GM19043 (cell line): Measurements from ENCODE around the gene WDR4.
"Not testable (repeated sequence)": the region's sequence is repeated elsewhere in the genome, so short reads cannot be mapped to it uniquely, and the experiment has no call there.

Source experiments
- ATAC-seq: cut with Tn5 transposase; IDR thresholded peaks from one replicate; pipeline ENCODE4 v1.9.1; 2021; ENCODE audit warnings: low read depth; ENCODE audit not compliant: unreplicated experiment

The WDR4 gene, protein sequence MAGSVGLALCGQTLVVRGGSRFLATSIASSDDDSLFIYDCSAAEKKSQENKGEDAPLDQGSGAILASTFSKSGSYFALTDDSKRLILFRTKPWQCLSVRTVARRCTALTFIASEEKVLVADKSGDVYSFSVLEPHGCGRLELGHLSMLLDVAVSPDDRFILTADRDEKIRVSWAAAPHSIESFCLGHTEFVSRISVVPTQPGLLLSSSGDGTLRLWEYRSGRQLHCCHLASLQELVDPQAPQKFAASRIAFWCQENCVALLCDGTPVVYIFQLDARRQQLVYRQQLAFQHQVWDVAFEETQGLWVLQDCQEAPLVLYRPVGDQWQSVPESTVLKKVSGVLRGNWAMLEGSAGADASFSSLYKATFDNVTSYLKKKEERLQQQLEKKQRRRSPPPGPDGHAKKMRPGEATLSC

DNA sequence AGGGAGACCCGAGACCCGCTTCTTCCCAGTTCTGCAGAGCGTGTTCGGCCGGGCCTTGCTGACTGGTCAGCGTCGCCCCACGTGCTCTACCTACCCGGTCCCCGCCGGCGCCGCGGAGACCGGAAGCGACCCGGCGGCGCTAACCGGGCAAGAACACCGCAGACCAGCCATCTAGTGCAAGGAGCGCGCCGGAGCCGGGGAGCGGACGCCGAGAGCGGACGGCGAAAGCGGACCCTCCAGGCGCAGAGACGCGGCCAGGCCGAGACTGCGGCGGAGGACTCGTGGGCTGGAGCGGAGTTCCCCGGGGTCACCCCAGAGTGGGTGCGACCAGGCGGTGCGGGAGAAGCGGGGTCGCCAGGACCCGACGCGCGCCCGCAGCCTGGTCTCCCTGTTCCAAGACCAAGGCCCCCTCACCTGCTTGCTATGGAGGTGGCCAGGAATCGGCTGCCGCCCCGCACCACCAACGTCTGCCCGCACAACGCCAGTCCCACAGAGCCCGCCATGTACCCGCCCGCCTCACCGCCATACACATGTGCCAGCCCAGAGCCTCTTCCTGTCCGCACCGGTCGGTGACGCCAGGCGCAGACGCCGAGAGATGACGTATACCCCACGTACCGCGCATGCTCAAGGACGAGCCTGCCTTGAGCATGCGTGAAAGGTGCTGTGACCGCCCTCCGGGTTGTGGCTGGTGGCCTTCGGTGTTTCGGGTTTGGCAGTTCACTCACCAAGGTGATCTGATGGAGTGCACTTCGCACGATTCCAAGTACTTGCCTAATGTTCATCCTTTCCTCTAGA is at the start of gene WDR4:
Gene WDR4 (minus strand): TSS at position 547 of the 795 bp plus-strand sequence. CDS start 44 bp downstream, at position 503.
- ATAC-seq = peak; percentile 76

DNA sequence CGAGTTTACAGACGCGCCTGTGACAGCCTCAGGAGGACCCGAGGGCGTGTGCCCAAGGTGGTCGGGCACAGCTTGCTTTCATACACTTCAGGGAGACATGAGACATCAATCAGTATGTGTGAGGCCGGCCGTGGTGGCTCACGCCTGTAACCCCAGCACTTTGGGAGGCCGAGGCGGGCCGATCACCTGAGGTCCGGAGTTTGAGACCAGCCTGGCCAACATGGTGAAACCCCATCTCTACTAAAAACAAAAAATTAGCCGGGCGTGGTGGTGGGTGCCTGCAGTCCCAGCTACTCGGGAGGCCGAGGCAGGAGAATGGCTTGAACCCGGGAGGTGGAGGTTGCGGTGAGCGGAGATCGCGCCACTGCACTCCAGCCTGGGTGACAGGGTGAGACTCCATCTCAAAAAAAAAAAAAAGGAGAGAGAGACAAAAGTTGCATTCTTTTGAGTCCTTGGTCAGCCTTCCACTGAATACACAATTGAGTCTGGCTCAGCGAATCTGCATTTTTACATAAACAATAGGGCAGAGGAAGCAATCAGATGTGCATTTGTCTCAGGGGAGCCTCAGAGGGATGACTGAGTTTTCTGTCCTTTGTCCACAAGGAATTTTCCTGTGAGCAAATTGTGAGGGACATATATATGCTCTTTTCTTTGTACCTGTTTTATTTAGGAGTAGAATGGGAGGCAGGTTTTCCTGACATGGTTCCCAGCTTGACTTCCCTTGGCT is 48.3 kb upstream of the WDR4 start:
- not testable (repeated sequence) for ATAC-seq

DNA sequence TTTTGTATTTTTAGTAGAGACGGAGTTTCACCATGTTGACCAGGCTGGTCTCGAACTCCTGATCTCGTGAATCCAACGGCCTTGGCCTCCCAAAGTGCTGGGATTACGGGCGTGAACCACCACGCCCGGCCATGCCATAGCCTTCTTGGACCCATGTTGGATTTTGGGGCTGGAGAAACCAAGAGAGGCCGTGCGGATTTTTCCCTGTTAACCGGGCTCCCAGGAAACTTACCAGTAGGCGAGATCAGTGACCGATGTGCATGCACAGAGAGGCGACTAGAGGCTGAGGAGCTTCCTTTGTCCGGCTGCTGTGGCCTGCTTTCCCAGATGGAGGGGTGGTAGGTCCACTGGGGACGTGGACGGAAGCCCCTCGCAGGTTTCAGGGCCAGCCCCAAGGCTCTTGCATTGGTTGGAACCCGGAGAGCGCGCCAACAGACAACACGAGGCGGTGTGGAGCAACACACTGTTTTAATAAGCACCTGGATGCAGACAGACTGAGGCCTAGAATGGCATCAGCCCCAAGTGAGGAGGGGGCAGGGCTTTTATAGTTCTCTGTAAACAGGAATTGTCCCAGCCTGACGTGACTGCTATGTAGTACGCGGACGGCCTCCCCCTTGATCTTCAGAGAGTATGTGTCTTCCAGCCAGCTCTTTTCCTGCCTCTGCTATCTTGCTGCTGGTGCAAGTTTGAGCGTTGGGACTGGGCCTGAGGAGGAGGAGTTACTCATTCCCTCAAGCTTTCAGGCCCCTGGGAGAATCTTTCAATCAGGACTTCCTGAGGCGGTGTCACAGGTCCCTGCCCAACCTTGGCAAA is 46.0 kb upstream of the WDR4 start, which contains the start of gene ERVH48-1:
Gene ERVH48-1 (minus strand): TSS at position 517 of the 813 bp plus-strand sequence. CDS start 6,624 bp downstream, outside the sequence.
- no peak for ATAC-seq

DNA sequence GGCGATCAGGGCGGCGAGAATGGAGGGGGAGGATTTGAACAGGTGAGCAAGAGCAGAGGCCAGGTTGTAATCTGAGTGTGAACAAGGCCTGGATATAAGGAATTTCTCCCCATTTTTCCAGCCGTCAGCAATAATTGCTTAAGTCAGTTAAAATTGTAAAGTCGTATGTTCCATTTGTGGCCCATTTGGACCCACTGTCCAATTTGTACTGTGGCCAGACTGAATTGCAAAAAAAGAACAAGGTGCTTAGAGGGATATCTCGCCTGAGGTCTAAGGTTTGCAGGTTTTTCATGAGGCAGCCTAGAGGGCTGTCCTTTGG is 45.1 kb upstream of the WDR4 start:
- no peak for ATAC-seq

DNA sequence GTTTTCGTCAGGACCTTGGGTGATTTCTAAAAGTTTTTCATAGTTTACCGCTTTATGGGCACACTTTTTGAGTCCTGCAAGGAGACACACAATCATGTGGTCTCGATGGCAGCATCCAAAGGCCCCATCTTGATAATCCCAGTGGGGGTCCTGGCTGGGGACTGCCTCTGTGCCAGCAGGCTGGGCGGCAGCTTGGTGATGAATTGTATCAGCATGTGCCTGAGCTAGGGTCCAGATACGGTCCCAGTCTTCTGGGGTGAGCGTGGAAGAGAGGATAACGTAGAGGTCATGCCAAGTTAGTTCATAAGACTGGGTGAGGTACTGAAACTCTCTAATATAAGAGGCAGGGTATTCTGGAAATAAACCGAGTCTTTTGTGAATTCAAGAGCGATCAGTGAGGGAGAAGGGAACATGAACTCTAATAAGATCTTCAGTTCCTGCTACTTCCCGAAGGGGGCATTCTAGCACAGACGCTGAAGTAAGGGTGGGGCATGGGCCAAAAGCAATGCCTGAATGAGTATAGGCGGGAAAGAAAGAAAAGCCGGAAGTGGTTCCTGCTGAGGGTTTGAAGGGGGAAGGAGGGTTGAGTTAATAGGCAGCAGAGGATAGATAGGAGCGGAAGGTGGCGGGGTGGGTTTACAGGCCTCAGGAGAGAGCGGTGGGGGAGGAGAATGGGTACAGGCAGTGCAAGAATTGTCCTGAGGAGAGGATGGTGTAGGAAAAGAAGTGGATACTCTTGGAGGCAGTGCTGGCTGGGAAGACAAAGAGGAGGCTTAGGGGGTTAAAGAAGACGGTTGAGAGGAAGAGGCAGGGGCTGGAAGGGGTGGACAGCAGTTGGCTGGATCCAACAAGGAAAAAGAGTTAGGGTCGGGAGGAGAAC is 44.5 kb upstream of the WDR4 start:
- peak; percentile 71 for ATAC-seq

DNA sequence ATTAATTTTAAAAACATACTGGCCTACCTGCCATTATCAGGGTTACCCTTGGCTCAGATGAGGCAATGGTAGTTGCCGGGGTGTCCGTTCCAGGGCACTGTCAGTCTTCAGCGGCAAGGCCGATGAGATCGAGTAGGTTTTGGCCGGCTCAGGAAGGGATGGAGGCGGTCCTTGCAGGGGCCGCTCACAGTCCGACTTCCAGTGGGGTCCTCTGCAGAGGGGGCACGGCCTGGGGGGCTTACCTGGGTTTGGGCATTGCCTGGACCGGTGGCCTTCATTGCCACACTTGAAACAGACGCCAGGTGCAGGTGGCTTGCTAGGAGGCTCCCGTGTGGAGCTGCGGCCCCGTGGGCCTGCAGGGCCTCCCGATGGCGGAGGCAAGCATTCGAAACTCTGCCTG is 43.6 kb upstream of the WDR4 start:
- no peak for ATAC-seq

DNA sequence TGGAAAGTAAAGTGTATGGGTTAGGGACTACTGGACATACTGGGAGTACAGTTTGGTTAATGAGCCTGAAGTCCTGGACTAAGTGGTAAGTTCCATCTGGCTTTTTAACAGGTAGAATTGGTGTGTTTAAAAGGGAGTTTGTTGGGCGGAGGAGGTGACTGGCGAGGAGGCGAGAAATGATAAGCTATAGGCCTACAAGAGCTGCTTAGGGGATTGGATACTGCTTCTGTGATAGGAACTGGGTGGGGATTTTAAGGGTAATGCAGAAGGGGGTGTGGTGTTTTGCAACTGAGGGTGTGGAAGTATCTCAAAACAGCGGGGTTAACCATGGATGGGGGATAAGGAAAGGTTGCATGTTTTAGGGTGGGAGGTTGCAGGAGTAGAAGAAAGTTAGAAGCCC is 42.6 kb upstream of the WDR4 start:
- no peak for ATAC-seq

DNA sequence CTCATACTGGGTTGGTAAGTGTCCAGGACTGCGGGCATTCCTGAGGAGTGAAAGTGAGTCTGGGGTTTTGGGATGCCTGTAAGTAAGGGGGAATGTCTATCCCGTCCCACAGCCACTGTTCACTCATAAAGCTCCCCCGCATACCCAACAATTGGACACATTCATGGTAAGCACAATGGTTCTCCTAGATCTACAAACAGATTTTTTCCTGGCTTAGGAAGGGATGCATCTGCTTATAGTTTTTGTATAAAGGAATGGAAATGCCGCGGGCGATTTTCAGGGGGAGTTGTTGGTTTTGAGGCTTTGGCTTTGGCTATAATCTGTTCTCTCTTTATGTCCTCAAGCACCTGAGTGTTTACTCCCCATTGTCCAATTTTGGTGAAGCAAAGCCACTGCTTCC is 39.0 kb upstream of the WDR4 start:
- ATAC-seq = no peak

DNA sequence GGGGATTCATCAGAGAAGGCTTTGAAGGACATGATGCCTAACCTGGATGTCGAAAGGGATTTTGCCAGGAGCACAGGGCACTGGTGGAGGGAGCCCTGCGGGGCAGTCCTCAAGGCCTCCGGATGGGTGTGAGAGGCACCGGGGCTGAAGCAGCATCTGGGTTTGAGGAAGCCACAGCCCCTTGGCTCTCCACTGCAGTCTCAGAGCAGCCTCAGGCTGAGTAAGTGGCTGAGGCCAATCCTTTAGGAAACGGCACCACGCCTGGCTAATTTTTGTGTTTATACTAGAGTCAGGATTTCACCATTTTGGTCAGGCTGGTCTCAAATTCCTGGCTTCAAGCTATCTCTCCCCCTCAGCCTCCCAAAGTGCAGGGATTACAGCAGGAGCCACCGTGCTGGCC is 34.1 kb upstream of the WDR4 start:
- ATAC-seq = no peak

DNA sequence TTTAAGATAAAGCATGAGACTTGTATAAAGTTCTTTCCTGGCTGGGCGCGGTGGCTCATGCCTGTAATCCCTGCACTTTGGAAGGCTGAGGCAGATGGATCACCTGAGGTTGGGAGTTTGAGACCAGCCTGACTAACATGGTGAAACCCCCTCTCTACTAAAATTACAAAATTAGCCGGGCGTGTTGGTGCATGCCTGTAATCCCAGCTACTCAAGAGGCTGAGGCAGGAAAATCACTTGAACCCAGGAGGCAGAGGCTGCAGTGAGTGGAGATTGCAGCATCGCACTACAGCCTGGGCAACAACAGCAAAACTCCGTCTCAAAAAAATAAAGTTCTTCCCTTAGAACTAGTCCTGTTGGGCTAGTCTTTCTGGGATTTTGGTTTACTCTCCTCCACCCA is 32.6 kb upstream of the WDR4 start:
- not testable (repeated sequence) for ATAC-seq

DNA sequence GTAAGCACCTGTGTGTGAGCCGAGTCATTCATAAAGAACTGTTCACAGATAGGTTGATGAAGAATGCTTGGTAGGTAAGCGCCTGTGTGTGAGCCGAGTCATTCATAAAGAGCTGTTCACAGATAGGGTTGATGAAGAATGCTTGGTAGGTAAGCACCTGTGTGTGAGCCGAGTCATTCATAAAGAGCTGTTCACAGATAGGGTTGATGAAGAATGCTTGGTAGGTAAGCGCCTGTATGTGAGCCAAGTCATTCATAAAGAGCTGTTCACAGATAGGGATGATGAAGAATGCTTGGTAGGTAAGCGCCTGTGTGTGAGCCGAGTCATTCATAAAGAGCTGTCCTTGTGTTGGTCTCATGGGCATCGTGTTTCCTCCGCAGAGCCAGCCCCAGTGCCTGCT is 29.1 kb upstream of the WDR4 start:
- ATAC-seq = not testable (repeated sequence)

DNA sequence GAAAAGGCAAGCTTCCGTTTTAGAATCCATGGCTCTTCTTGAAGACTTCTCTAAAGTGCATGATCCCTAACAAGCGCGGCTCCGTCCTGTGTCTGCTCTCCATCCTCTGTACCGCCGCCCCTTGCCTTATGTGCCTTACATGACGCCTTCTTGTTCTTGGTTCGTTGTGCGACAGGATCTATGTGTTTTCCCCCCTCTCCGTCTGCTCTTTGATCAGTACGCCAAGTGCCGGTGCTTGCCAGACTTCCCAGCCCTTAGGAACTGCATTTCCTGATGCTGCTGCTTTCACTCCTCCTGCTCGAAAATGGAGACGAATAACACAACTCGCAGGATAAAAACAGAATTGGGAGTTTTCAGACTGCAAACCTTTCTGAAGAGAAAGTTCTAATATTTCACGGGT is 26.9 kb upstream of the WDR4 start:
- ATAC-seq = no peak

DNA sequence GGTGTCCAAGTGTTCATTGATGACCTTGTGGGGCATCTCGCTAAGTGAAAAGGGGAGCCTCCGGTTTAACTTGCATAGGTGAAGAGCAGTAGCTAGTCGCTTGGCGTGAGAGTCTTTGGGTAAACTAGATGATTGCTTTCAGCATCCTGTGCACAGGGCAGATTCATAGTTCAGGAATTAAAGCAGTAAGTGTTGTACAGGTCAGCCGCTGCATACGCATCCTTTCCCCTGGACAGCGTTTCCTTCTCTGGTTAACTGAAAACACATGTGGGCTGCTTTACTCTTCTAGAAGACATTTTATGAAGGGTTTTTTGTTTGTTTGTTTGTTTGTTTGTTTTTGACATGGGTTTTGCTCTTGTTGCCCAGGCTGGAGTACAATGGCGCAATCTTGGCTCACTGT is 25.9 kb upstream of the WDR4 start:
- ATAC-seq = no peak

DNA sequence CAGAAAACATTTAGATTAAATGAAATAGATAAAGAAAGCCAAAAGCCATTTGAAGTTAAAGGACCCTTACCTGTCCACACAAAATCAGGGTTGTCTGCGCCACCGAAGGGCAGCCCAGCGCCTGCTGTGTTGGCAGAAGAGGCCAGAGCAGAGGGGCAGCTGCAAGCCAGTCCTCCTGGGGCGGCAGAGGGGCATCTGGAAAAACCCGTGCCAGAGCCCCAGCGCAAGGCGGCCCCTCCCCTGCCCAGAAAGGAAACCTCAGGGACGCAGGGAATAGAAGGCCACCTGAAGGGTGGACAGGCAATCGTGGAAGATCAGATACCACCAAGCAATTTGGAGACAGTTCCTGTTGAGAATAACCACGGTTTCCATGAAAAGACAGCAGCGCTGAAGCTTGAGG is 24.5 kb upstream of the WDR4 start:
- ATAC-seq = no peak

DNA sequence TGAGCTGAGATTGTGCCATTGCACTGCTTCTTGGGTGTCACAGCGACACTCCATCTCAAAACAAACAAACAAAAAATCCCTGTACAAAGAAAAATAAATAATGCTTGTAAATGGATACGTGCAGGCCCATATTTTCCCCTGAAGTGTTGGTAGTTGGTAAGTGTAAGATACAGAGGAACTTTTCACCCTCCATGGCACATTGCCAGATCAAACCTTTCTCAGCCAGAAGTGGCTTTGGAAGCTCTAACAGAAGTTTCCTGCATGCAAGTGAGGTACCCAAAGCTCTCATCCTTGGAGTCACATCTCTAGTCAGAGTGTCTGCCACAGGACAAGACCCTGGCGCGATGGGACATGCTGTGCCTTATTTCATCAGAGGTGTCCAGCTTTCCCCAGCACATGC is 21.1 kb upstream of the WDR4 start:
- ATAC-seq = no peak

DNA sequence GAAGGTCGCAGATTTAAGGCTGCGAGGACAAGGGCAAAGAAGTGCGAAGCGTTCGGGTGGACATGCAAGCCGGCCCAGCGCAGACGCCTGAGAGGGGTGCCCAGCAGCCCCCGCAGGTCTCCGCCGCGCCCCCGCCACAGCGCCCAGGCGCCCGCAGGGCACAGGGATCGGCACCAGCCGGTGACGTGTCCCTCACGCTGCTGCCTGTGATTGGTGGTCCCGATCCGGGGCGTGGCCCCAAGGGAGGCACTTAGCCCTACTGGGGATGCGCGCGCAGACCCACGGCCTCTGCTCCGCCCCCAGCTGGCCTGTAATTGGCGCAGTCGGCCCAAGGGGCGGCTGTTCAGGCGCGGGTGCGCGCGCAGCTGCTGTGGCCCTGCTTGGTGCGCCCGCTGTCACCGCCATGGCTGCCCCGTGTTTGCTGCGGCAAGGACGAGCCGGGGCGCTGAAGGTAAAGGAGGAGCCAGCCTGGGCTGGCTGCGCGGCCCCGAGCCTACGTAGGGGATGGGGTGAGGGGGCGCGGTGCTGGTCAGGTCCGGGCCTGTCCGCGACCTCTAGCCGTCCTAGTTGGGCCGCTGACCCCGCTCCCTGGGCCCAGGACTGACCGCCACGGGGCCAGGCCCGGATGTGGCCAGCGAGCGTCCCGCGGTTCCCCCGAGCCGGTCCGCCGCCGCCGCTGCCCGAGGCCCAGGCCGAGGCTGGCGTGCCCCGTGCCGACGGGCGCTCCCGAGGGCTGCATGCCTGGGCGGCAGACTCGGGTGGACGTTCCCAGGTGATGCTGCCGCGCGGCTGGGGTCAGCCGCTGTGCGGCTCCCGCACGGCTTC is 13.8 kb upstream of the WDR4 start, which contains the start of gene NDUFV3:
Gene NDUFV3 (plus strand): TSS at position 379 of the 825 bp plus-strand sequence. CDS start 25 bp downstream, at position 404.
- ATAC-seq = peak; percentile 90

DNA sequence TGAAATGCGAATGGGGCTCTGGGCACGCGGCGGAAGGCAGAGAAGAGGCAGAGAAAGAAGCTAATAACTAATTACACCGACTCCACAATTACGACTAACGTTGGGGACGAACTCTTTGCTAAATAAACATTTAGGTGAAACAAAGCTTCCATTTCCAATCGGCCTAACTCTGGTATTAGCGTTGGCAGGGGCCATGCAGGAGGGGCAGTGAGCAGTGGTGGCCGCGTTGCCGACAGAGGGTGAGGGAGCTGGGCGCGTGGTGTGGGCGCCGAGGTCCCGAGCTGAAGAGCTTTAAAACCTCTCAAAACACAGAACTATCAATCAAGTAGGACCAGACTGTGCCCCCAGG is 13.2 kb upstream of the WDR4 start:
- no peak for ATAC-seq

DNA sequence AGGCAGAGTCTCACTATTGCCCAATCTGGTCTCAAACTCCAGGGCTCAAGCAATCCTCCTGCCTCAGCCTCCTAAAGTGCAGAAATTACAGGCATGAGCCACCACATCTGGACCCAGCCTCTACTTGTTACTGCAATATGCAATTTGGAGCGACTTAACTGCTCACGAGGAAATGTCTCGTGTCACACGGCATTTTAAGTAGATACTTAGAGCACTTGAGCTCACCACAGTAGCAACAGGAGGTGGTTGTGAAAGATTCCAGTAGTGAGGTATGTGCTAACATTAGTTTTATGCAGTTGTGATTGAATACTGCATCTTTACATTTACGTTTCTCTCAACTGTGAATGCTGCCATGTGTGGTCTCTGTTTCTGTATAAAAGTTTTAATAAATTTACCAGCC is 8.0 kb upstream of the WDR4 start:
- no peak for ATAC-seq

DNA sequence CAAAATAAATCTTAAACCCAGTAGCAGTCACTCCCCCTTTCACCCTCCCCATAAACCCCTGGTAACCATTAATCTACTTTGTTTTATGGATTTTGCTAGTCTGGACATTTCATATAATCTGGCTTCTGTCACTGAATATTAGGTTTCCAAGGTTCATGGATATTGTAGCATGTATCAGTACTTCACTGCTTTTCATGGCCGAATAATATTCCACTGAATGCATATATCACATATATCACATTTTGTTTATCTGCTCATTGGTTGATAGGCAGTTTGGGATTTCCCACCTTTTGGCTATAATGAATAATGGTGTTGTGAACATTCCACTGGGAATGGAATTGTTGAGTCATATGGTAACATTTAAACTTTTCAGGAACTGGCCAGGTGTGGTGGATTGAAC is 4.6 kb upstream of the WDR4 start:
- no peak for ATAC-seq
